Activated CD8-positive, alpha-beta T cell treated with anti-CD3 and anti-CD28 coated beads for 36 hours (primary cell): ENCODE data around the gene ETF1. TPM values are rescaled to one million over a fixed set of nuclear protein-coding genes. Genes with fewer than 3 reads are reported as not detected.

Experiments used
- ATAC-seq: fragments of 200-7000 bp; cut with Tn5 transposase; one replicate; pipeline ENCODE4 v1.10.0; 2021; ENCODE audit warnings: mild to moderate bottlenecking, moderate library complexity
- CTCF ChIA-PET: fragments of 350-600 bp; sonication (Branson Sonifier 250); formaldehyde crosslinking; loops from one replicate; lab custom pipeline; 2021; ENCODE audit warnings: antibody characterized with exemption; lab: Charles Lee
- POLR2A ChIA-PET: fragments of 350-600 bp; sonication (Branson Sonifier 250); formaldehyde crosslinking; loops from one replicate; lab custom pipeline; 2021; ENCODE audit warnings: antibody characterized with exemption; lab: Charles Lee
- DNase-seq: peaks from one replicate; pipeline ENCODE4 v3.0.0-alpha.2; 2020
- H3K27ac Mint-ChIP-seq: one replicate; pipeline ENCODE4 v1.8.0; 2021; ENCODE audit warnings: mild to moderate bottlenecking, mixed read lengths
- H3K27me3 Mint-ChIP-seq: one replicate; pipeline ENCODE4 v1.8.0; 2021; ENCODE audit warnings: mixed read lengths
- H3K36me3 Mint-ChIP-seq: one replicate; pipeline ENCODE4 v1.8.0; 2021; ENCODE audit warnings: low read depth, mixed read lengths
- H3K4me1 Mint-ChIP-seq: one replicate; pipeline ENCODE4 v1.8.0; 2021; ENCODE audit warnings: low read depth, mixed read lengths
- H3K4me3 Mint-ChIP-seq: one replicate; pipeline ENCODE4 v1.8.0; 2021; ENCODE audit warnings: mild to moderate bottlenecking, moderate library complexity, mixed read lengths
- H3K9me3 Mint-ChIP-seq: one replicate; pipeline ENCODE4 v1.8.0; 2021; ENCODE audit warnings: mixed read lengths
- CTCF ChIP-seq: fragments of 200-600 bp; IDR thresholded peaks from one replicate; pipeline ENCODE4 v1.8.0; 2022; ENCODE audit warnings: antibody characterized with exemption, mild to moderate bottlenecking
- intact Hi-C: fragments of 100-400 bp; cut with micrococcal nuclease; formaldehyde crosslinking; loops from one replicate; pipeline ENCODE4 v1.10.0; 2022
- total RNA-seq, 2 experiments: library from RNA; stranded (reverse); gene quantifications; one replicate each; pipeline ENCODE4 v1.2.3, GENCODE V29; 2021

ETF1 gene
- total RNA-seq, 2 experiments from 2014 or later: 154 to 161 TPM

GRCh38 chr5:138465261-138466124 is 77.5 kb downstream of the ETF1 start, which contains the start of gene EGR1:
Gene EGR1 (plus strand): TSS chr5:138465479. CDS start chr5:138465762, 283 bp downstream.
- H3K9me3 Mint-ChIP-seq: no peaks in the 10 kb centered on the region
- CTCF ChIA-PET: interaction anchor here (1.0 to 7.1 kb wide), 14 partner anchors 8 to 131 kb away, joined by 3 to 44 read pairs (median 4); partner anchors contain the start of genes ETF1, HSPA9 and KDM3B
- POLR2A ChIA-PET: interaction anchor here (0.8 to 3.4 kb wide), 25 partner anchors 11 to 432 kb away, joined by 3 to 40 read pairs (median 4); partner anchors contain the start of genes BRD8, ETF1, HSPA9 and KDM3B
- DNase-seq (peak; percentile 97), ATAC-seq (peak; percentile 63)
- H3K27ac Mint-ChIP-seq: peak within 1 kb of the TSS; percentile 97
- H3K4me1 Mint-ChIP-seq: peaks cover 39% of the 10 kb centered on the region
- no peaks in the 10 kb centered on the region for H3K27me3 Mint-ChIP-seq
- peak within 1 kb of the TSS; percentile 82 for H3K4me3 Mint-ChIP-seq
- TF ChIP-seq CTCF: no peak
- intact Hi-C loops: loop anchor here (2.0 to 5.0 kb wide), 2 partner anchors 37 to 77 kb away; partner anchors contain the start of gene ETF1
- H3K36me3 Mint-ChIP-seq: peaks cover 28% of the 10 kb centered on the region

GRCh38 chr5:138464388-138465260 is 78.4 kb downstream of the ETF1 start:
- DNase-seq (peak; percentile 98), ATAC-seq (peak; percentile 77)
- H3K9me3 Mint-ChIP-seq: no peaks in the 10 kb centered on the region
- ChIA-PET POLR2A (interaction anchor here (0.5 to 3.4 kb wide), 21 partner anchors 10 to 568 kb away, joined by 3 to 40 read pairs (median 5); partner anchors contain the start of genes BRD8, ETF1, HSPA9 and KDM3B), CTCF (interaction anchor here (0.7 to 7.1 kb wide), 15 partner anchors 9 to 130 kb away, joined by 3 to 44 read pairs (median 4); partner anchors contain the start of genes ETF1, HSPA9 and KDM3B)
- peak overlapping the region; percentile 97 for H3K27ac Mint-ChIP-seq
- H3K4me3 Mint-ChIP-seq: peak overlapping the region; percentile 82
- intact Hi-C loops: loop anchor here (2.0 to 5.0 kb wide), 2 partner anchors 38 to 78 kb away; partner anchors contain the start of gene ETF1
- H3K4me1 Mint-ChIP-seq: peaks cover 47% of the 10 kb centered on the region
- TF ChIP-seq CTCF: peak; percentile 62
- no peaks in the 10 kb centered on the region for H3K27me3 Mint-ChIP-seq
- peaks cover 28% of the 10 kb centered on the region for H3K36me3 Mint-ChIP-seq

GRCh38 chr5:138464008-138464387 is 79.0 kb downstream of the ETF1 start:
- TF ChIP-seq CTCF: peak; percentile 94
- Mint-ChIP-seq H3K4me3 (peak overlapping the region; percentile 82), H3K4me1 (peaks cover 53% of the 10 kb centered on the region), H3K36me3 (peaks cover 28% of the 10 kb centered on the region), H3K27me3 (no peaks in the 10 kb centered on the region), H3K9me3 (no peaks in the 10 kb centered on the region), H3K27ac (peak overlapping the region; percentile 97)
- POLR2A ChIA-PET: interaction anchor here (0.5 to 3.4 kb wide), 7 partner anchors 10 to 568 kb away, joined by 3 to 40 read pairs (median 5); partner anchors contain the start of genes ETF1 and HSPA9
- peak; percentile 94 for DNase-seq
- intact Hi-C loops: loop anchor here (2.0 kb wide), 1 partner anchor 79 kb away; the partner anchor contains the start of gene ETF1
- peak; percentile 57 for ATAC-seq
- CTCF ChIA-PET: interaction anchor here (0.7 to 7.1 kb wide), 12 partner anchors 9 to 110 kb away, joined by 3 to 44 read pairs (median 4); partner anchors contain the start of gene ETF1

GRCh38 chr5:138463419-138464007 is 79.5 kb downstream of the ETF1 start:
- H3K36me3 Mint-ChIP-seq: peaks cover 25% of the 10 kb centered on the region
- H3K9me3 Mint-ChIP-seq: no peaks in the 10 kb centered on the region
- DNase-seq: no peak
- POLR2A ChIA-PET: interaction anchor here (0.5 to 3.4 kb wide), 6 partner anchors 26 to 567 kb away, joined by 3 to 40 read pairs (median 7); partner anchors contain the start of genes ETF1 and HSPA9
- ATAC-seq: no peak
- CTCF ChIA-PET: interaction anchor here (1.0 to 7.1 kb wide), 7 partner anchors 8 to 80 kb away, joined by 3 to 44 read pairs (median 3); partner anchors contain the start of gene ETF1
- H3K4me1 Mint-ChIP-seq: peaks cover 56% of the 10 kb centered on the region
- no peak for TF ChIP-seq CTCF
- H3K27me3 Mint-ChIP-seq: no peaks in the 10 kb centered on the region
- intact Hi-C loops: loop anchor here (2.0 kb wide), 1 partner anchor 79 kb away; the partner anchor contains the start of gene ETF1
- peak overlapping the region; percentile 97 for H3K27ac Mint-ChIP-seq
- H3K4me3 Mint-ChIP-seq: peak overlapping the region; percentile 82
